ENCODE measurements around the gene CACNA1C. TPM values are rescaled to one million over a fixed set of nuclear protein-coding genes. Genes with fewer than 3 reads are reported as not detected.

The CACNA1C gene
- total RNA-seq, 2 experiments from 2014 or later: 0.69 to 1.4 TPM

DNA sequence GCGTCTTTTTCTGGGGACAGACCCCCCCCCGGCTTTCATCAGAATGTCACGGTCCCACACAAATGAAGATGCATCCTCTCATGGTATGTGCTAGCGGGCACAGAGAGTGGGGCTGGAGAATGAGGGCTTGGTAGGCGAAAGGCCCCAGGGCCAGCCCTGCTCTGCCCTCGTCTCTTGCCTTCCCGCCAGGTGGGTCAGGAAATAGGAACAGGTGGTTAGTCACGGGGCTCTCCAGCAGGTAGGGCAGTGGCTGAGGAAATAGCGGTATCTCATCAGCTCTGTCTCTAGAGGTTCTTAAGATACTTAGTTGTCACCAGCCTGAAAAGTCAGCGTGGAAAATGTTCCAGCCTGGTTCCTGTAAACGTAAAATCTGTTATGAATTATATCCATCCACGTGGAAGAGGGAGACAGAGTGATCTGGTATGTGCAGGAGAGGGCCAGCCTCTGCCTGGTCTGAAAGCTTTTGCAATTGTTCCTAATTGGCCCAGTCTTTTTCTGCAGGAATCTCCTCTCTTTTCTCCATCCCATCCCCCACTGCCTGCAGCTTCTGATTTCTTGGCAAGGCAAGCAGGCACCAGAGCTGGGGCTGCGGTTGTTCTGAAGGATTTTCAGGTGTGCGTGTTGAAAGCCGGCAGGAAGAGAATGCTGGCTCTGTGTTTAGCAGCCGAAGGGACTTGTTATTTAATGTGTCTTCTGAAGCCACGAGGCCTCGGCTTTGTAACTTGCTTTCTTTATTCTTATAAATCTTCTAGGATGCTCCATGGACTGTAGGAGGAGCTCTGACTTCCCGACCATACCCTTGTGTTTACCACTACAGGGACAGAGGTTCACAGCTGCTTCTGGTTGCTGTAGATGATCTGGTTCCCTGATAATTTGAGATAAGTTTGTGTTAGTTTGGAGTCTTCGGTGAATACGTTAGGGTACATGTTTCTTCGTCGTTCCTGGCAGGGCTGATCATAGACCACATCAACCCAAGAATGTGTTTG is 131.1 kb downstream of the CACNA1C start:
- Histone ChIP-seq H3K79me2 (ENCODE audit: insufficient read depth, low read depth, low read length) (peaks cover 14% of the 10 kb centered on the region; the same call in 1 of the 2 replicates), H2AFZ (ENCODE audit: low read length) (peak overlapping the region; percentile 88), H3K9me3 (ENCODE audit: low read length) (no peaks in the 10 kb centered on the region), H4K20me1 (ENCODE audit: insufficient read depth, low read length) (no peaks in the 10 kb centered on the region), H3K4me1 (ENCODE audit: insufficient read depth, low read length, poor library complexity, severe bottlenecking) (peaks cover 45% of the 10 kb centered on the region), H3K36me3 (ENCODE audit: insufficient read depth, low read length) (no peaks in the 10 kb centered on the region), H3K27ac (ENCODE audit: low read depth, low read length, poor library complexity, severe bottlenecking) (peak overlapping the region; percentile 2), H3K4me2 (ENCODE audit: low read length) (peak overlapping the region; percentile 53), H3K9me2 (ENCODE audit: insufficient read depth, low read length) (no peaks in the 10 kb centered on the region), H3K4me3 (ENCODE audit: low read depth, low read length, poor library complexity, severe bottlenecking) (peak overlapping the region; percentile 8)
- ChIA-PET CTCF (ENCODE audit: unreplicated experiment) (interaction anchor here (0.7 kb wide), 1 partner anchor 100 kb away, joined by 3 read pairs; no protein-coding TSS in a partner anchor), POLR2A (interaction anchor here (0.6 to 0.7 kb wide), 2 partner anchors 10 to 107 kb away, joined by 3 read pairs; no protein-coding TSS in a partner anchor)
- intact Hi-C loops (cut with micrococcal nuclease; ENCODE audit: unreplicated experiment): no loop called here
- TF ChIP-seq, protein P1, sequence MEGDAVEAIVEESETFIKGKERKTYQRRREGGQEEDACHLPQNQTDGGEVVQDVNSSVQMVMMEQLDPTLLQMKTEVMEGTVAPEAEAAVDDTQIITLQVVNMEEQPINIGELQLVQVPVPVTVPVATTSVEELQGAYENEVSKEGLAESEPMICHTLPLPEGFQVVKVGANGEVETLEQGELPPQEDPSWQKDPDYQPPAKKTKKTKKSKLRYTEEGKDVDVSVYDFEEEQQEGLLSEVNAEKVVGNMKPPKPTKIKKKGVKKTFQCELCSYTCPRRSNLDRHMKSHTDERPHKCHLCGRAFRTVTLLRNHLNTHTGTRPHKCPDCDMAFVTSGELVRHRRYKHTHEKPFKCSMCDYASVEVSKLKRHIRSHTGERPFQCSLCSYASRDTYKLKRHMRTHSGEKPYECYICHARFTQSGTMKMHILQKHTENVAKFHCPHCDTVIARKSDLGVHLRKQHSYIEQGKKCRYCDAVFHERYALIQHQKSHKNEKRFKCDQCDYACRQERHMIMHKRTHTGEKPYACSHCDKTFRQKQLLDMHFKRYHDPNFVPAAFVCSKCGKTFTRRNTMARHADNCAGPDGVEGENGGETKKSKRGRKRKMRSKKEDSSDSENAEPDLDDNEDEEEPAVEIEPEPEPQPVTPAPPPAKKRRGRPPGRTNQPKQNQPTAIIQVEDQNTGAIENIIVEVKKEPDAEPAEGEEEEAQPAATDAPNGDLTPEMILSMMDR (conservative IDR thresholded peaks at IDR 0.05; ENCODE audit: low read length): peak; percentile 56
- TF ChIP-seq EZH2phosphoT487 (IDR thresholded peaks at IDR 0.05; ENCODE audit: borderline replicate concordance, low read depth, low read length): no peak
- peak; percentile 46 for DNase-seq (ENCODE audit: low spot score)
- BruUV-seq (replicated peaks): no TSS peak

DNA sequence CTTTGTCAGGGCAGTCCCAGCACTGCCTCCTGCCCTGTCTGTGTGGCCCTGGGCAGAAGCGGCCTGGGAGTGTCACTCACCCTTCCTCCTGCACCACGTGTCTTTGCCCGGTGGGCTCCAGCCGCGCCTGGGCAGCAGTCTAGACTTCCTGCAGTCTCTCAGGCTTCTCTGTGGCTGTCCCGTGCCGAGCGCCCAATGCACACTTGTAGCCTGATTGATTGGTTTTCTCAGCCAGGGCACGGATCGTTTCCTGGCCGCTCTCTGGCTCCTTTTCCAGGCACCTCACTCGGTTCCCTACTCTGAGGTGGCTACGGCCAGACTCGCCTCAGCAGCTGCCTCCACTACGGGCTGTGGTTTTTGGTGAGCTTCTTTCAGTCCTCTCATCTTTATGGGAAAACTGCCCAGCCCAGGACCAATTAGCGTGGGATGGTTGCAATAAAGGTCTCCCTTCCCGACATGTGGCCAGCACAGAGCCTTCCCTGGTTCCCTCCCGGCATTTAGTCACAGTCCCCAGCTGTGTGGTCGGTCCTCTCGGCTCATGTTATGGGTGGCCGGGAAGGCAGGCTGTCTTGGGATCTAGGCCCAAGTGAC is 133.1 kb downstream of the CACNA1C start:
- no peak for TF ChIP-seq EZH2phosphoT487 (IDR thresholded peaks at IDR 0.05; ENCODE audit: borderline replicate concordance, low read depth, low read length)
- TF ChIP-seq, protein P1 (conservative IDR thresholded peaks at IDR 0.05; ENCODE audit: low read length): no peak
- POLR2A ChIA-PET: no interaction called here
- Histone ChIP-seq H3K4me2 (ENCODE audit: low read length) (no peak overlapping the region), H3K9me2 (ENCODE audit: insufficient read depth, low read length) (no peaks in the 10 kb centered on the region), H3K36me3 (ENCODE audit: insufficient read depth, low read length) (peaks cover 5% of the 10 kb centered on the region; the same call in 1 of the 2 replicates), H3K4me3 (ENCODE audit: low read depth, low read length, poor library complexity, severe bottlenecking) (no peak overlapping the region), H3K9me3 (ENCODE audit: low read length) (no peaks in the 10 kb centered on the region), H2AFZ (ENCODE audit: low read length) (no peak overlapping the region), H3K4me1 (ENCODE audit: insufficient read depth, low read length, poor library complexity, severe bottlenecking) (peaks cover 62% of the 10 kb centered on the region), H3K79me2 (ENCODE audit: insufficient read depth, low read depth, low read length) (peaks cover 14% of the 10 kb centered on the region; the same call in 1 of the 2 replicates), H4K20me1 (ENCODE audit: insufficient read depth, low read length) (no peaks in the 10 kb centered on the region), H3K27ac (ENCODE audit: low read depth, low read length, poor library complexity, severe bottlenecking) (peak overlapping the region; percentile 68)
- no TSS peak for BruUV-seq (replicated peaks)
- DNase-seq (ENCODE audit: low spot score): no peak
- intact Hi-C loops (cut with micrococcal nuclease; ENCODE audit: unreplicated experiment): loop anchor here (2.0 kb wide), 1 partner anchor 99 kb away; no protein-coding TSS in a partner anchor
- CTCF ChIA-PET (ENCODE audit: unreplicated experiment): no interaction called here
